Common myeloid progenitor, CD34-positive (primary cell): ENCODE data around the gene KDM8.
A peak's percentile ranks its signal among the peaks of the same experiment; 100 is the strongest.
"Not testable (repeated sequence)": the region's sequence is repeated elsewhere in the genome, so short reads cannot be mapped to it uniquely, and the experiment has no call there.

Source experiments
- CTCF ChIA-PET: fragments of 350-600 bp; sonication (Branson Sonifier 250); formaldehyde crosslinking; loops from one replicate; lab custom pipeline; 2021; ENCODE audit warnings: antibody characterized with exemption; lab: Charles Lee
- POLR2A ChIA-PET: fragments of 350-600 bp; sonication (Branson Sonifier 250); formaldehyde crosslinking; loops from one replicate; lab custom pipeline; 2021; ENCODE audit warnings: antibody characterized with exemption; lab: Charles Lee
- DNase-seq, 3 donors: peaks; one replicate each; pipeline versions ENCODE4 v3.0.0 to v3.0.0-alpha.2; 2013
- H3K27ac ChIP-seq, 2 experiments: 1 replicate in 1 of 2; 2 replicates in 1 of 2; pipeline ENCODE4 v1.7.0; 2013; ENCODE audit warnings: inconsistent platforms in 2 of 2, low read length in 2 of 2, mild to moderate bottlenecking in 2 of 2, low read depth in 1 of 2, moderate library complexity in 1 of 2; ENCODE audit not compliant: severe bottlenecking in 2 of 2, insufficient read depth in 1 of 2, poor library complexity in 1 of 2
- H3K27me3 ChIP-seq, 5 experiments: replicated peaks in 2 of 5; 1 replicate in 3 of 5; 2 replicates in 2 of 5; pipeline versions ENCODE4 v1.6.1 to v1.7.0; 2013; ENCODE audit warnings: low read length in 4 of 5, mild to moderate bottlenecking in 2 of 5, moderate library complexity in 2 of 5, inconsistent platforms in 1 of 5; ENCODE audit not compliant: insufficient read depth in 5 of 5, control insufficient read depth in 4 of 5
- H3K36me3 ChIP-seq, 4 experiments: 1 replicate in 2 of 4; 2 replicates in 2 of 4; pipeline versions ENCODE4 v1.6.1 to v1.7.0; 2013; ENCODE audit warnings: low read length in 3 of 4, control low read depth in 1 of 4, mild to moderate bottlenecking in 1 of 4; ENCODE audit not compliant: control insufficient read depth in 4 of 4, insufficient read depth in 4 of 4
- H3K4me1 ChIP-seq, 4 experiments: 1 replicate in 3 of 4; 2 replicates in 1 of 4; pipeline versions ENCODE4 v1.6.1 to v1.7.1; 2013; ENCODE audit warnings: low read length in 3 of 4, mild to moderate bottlenecking in 3 of 4, control low read depth in 1 of 4, inconsistent platforms in 1 of 4, moderate library complexity in 1 of 4; ENCODE audit not compliant: control insufficient read depth in 4 of 4, insufficient read depth in 4 of 4; ENCODE audit errors: control extremely low read depth in 1 of 4
- H3K4me3 ChIP-seq, 7 experiments: 1 replicate in 4 of 7; 2 replicates in 3 of 7; pipeline versions ENCODE4 v1.5.1 to v1.7.0; 2013; ENCODE audit warnings: mild to moderate bottlenecking in 7 of 7, low read length in 6 of 7, moderate library complexity in 6 of 7, inconsistent platforms in 2 of 7, low read depth in 2 of 7, control low read depth in 1 of 7; ENCODE audit not compliant: insufficient read depth in 4 of 7, control insufficient read depth in 1 of 7; ENCODE audit errors: extremely low read depth in 1 of 7
- H3K9me3 ChIP-seq, 5 experiments: 1 replicate in 4 of 5; 2 replicates in 1 of 5; pipeline versions ENCODE4 v1.6.1 to v1.7.1; 2013; ENCODE audit warnings: low read length in 4 of 5, mild to moderate bottlenecking in 2 of 5, inconsistent platforms in 1 of 5, low read depth in 1 of 5, moderate library complexity in 1 of 5; ENCODE audit not compliant: control insufficient read depth in 4 of 5, insufficient read depth in 2 of 5; ENCODE audit errors: control extremely low read depth in 1 of 5
- WGBS: methylation state at CpG from one replicate; pipeline ENCODE4 v1.1.5; 2013; ENCODE audit not compliant: insufficient coverage; 5-methylcytosine and 5-hydroxymethylcytosine counted together

KDM8 gene

DNA sequence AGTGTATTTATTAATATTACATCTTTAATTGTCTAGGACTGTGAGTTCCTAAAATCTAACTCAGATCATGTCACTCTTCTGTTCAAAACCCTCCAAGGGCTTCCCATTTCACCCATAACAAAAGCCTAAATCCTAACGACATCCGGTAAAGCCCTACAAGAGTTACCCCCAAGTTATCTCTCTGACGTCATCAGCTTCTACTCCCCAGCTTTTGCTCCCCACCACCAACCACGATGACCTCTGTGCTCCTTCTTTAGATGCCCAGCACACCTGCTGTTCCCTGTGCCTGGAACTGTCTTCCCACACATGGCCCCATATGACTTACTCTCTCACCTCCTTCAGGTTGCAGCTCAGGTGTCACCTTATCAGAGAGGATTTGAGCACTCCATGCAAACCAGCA lies 6.3 kb upstream of the KDM8 start:
- WGBS, result 91% methylated on average over 4 of the region's 4 CpGs
- POLR2A ChIA-PET, result no interaction called here

DNA sequence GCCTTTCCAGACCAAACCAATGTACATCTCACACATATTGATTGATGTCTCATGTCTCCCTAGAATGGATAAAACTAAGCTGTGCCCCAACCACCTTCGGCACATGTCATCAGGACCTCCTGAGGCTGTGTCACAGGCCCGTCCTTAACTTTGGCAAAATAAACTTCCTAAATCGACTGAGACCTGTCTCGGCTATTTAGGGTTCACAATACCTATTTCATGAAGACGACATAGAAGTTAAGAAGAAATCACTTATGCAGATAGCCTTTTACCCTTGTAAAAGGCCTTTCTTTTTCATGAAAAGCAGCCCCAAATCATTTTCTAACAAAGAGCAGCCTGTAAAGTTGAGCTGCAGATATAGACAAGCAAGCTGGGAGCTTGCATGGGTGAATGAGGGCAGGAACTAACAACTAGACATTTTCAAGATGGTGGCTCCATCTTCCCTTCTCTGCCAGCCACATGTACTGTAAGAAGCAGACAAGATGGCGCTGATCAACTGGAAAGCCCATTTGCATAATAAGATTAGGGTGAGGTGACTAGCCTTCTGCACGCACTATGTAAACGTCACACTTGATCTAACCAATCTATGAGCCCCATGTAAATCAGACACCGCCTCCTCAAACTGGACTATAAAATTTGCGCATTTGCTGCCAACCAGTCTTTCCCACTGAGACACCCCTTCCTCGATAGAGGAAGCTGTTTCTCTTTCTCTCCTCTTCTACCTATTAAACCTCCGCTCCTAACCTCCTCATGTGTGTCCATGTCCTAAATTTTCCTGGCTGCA lies 4.7 kb upstream of the KDM8 start:
- H3K36me3 ChIP-seq, result no peaks in the 10 kb centered on the region
- peak overlapping the region in 1 of 2 experiments; percentile 60 for H3K27ac ChIP-seq
- WGBS, result 98% methylated on average over 11 of the region's 12 CpGs
- no peak overlapping the region for H3K4me3 ChIP-seq
- H3K27me3 ChIP-seq, result no peaks in the 10 kb centered on the region
- H3K4me1 ChIP-seq, result peaks cover 16 to 20% (median 18%) of the 10 kb centered on the region in 4 experiments
- ChIA-PET POLR2A (interaction anchor here (1.2 kb wide), 1 partner anchor 24 kb away, joined by 3 read pairs; no protein-coding TSS in a partner anchor), CTCF (interaction anchor here (1.0 to 3.8 kb wide), 4 partner anchors 11 to 177 kb away, joined by 3 to 18 read pairs (median 11); no protein-coding TSS in a partner anchor)
- H3K9me3 ChIP-seq, result no peaks in the 10 kb centered on the region
- no peak for DNase-seq

More for the DNA sequence above, 6.3 kb upstream of the KDM8 start:
- Histone ChIP-seq H3K4me3 (no peak overlapping the region), H3K4me1 (peaks cover 11 to 14% (median 13%) of the 10 kb centered on the region in 4 experiments), H3K27me3 (no peaks in the 10 kb centered on the region), H3K36me3 (no peaks in the 10 kb centered on the region), H3K9me3 (no peaks in the 10 kb centered on the region), H3K27ac (no peak overlapping the region)
- no peak for DNase-seq
- CTCF ChIA-PET, result interaction anchor here (1.2 to 3.8 kb wide), 5 partner anchors 10 to 38 kb away, joined by 3 to 18 read pairs (median 4); no protein-coding TSS in a partner anchor

DNA sequence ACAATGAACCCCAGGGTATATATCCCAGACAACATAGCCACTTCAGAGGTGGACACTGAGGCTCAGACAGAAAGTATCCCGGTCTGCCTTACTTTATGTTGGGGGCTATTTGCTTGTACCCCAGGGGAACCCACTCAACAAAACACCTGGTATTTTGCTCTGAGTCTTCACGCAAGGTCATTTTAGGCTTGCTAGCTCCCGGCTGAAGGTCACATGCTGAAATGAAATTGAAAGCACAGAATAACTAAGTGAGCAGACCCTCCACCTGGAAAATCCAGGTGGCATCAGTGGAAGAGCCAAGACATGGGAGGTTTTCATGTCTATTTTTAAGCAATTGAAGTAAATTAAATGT lies 4.1 kb upstream of the KDM8 start:
- Histone ChIP-seq H3K36me3 (no peaks in the 10 kb centered on the region), H3K27ac (peak overlapping the region in 1 of 2 experiments; percentile 60), H3K27me3 (no peaks in the 10 kb centered on the region), H3K9me3 (no peaks in the 10 kb centered on the region), H3K4me3 (no peak overlapping the region), H3K4me1 (peaks cover 20 to 21% (median 21%) of the 10 kb centered on the region in 4 experiments)
- 79% methylated on average over 3 of the region's 3 CpGs for WGBS
- CTCF ChIA-PET, result interaction anchor here (1.0 to 3.8 kb wide), 4 partner anchors 12 to 177 kb away, joined by 3 to 18 read pairs (median 11); no protein-coding TSS in a partner anchor
- POLR2A ChIA-PET, result interaction anchor here (1.2 kb wide), 1 partner anchor 25 kb away, joined by 3 read pairs; no protein-coding TSS in a partner anchor
- DNase-seq, result no peak

DNA sequence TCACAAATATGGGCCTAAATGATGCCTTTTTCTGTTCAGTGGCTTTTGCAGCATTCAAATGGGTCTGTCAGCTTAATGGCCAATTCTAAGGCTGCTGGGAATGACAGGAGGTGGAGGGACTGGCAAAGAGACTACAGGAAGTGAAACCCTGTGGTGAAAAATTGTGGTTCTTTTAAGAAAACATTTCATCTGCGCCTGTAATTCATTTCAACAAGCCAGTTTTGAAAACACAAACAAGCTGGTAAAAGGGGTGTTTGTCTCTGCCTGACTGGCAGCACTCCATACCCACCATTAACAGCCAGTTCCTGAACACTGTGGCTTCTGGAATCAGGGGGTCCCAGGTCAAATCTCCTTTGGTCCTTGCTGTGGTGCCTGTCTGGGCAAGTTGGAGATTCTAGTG lies 3.6 kb upstream of the KDM8 start:
- ChIA-PET CTCF (interaction anchor here (0.7 to 3.8 kb wide), 5 partner anchors 12 to 176 kb away, joined by 3 to 18 read pairs (median 11); no protein-coding TSS in a partner anchor), POLR2A (interaction anchor here (1.2 kb wide), 1 partner anchor 25 kb away, joined by 3 read pairs; no protein-coding TSS in a partner anchor)
- peak in 2 of 3 donors; percentile 68 to 75 for DNase-seq
- Histone ChIP-seq H3K4me3 (peak overlapping the region in 2 of 7 experiments; percentile 30 to 34), H3K27me3 (no peaks in the 10 kb centered on the region), H3K9me3 (no peaks in the 10 kb centered on the region), H3K27ac (peak overlapping the region; percentile 41 to 58), H3K4me1 (peaks cover 20 to 27% (median 25%) of the 10 kb centered on the region in 4 experiments), H3K36me3 (no peaks in the 10 kb centered on the region)
- no CpG with 5 or more reads among the region's 1 CpG for WGBS

DNA sequence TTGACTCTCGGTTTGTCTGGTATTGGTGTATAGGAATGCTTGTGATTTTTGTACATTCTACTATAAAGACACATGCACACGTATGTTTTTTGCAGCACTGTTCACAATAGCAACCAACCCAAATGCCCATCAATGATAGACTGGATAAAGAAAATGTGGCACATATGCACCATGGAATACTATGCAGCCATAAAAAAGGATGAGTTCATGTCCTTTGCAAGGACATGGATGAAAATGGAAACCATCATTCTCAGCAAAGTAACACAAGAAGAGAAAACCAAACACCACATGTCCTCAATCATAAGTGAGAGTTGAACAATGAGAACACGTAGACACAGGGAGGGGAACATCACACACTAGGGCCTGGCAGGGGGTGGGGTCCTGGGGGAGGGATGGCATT lies 2.4 kb upstream of the KDM8 start:
- DNase-seq, H3K36me3 ChIP-seq, H3K27me3 ChIP-seq, POLR2A ChIA-PET, H3K4me3 ChIP-seq, H3K27ac ChIP-seq, H3K9me3 ChIP-seq, CTCF ChIA-PET: not testable (repeated sequence)
- WGBS, result 100% methylated on average over 1 of the region's 3 CpGs
- peaks cover 20 to 29% (median 25%) of the 10 kb centered on the region in 4 experiments for H3K4me1 ChIP-seq

DNA sequence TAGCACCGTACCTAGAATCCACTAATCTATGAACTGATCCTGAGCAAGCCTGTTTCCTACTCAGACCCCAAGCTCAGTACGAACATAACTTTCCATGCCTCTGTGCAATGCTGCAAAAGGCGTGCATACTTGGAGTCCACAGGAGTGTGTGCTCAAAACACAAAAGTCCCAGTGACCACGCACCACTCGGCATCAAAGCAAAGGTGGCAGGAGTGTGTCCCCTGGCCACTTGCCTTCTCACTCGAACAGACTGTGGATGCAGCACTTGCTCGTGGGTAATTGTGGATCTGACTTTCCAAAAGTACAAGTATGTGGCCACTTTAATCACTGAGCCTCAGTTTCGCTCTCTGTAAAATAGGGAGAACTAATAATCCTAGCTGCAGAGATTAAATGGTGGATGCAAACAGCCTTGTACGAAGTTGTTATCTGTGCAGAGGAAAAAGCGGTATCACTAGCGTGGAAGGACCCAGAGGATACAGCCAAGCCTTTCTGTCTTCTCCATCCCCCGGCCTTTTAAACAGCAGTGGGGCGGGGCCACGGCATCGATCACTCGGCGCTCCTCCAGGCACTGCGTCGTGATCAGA lies 311 bp upstream of the KDM8 start:
- no peaks in the 10 kb centered on the region for H3K27me3 ChIP-seq
- H3K27ac ChIP-seq, result peak overlapping the region; percentile 95 to 97
- POLR2A ChIA-PET, result interaction anchor here (1.5 kb wide), 1 partner anchor 11 kb away, joined by 3 read pairs; no protein-coding TSS in a partner anchor
- H3K9me3 ChIP-seq, result no peaks in the 10 kb centered on the region
- peak in 1 of 3 donors; percentile 92 for DNase-seq
- CTCF ChIA-PET, result interaction anchor here (1.3 to 3.5 kb wide), 4 partner anchors 22 to 27 kb away, joined by 3 to 16 read pairs (median 6); no protein-coding TSS in a partner anchor
- WGBS, result 30% methylated on average over 18 of the region's 19 CpGs
- H3K4me1 ChIP-seq, result peaks cover 20 to 29% (median 25%) of the 10 kb centered on the region in 4 experiments
- H3K4me3 ChIP-seq, result peak overlapping the region; percentile 84 to 97 (median 91)
- peaks cover 0 to 7% (median 0%) of the 10 kb centered on the region in 4 experiments for H3K36me3 ChIP-seq
